Mesothelial cell of epicardium (in vitro differentiated cells): ENCODE measurements around the gene S100P. TPM values are rescaled to one million over a fixed set of nuclear protein-coding genes. Genes with fewer than 3 reads are reported as not detected.

Experiments
- DNase-seq, 2 experiments: peaks; one replicate each; pipeline ENCODE4 v3.0.0; 2021; ENCODE audit warnings: low spot score in 2 of 2; ENCODE audit not compliant: unreplicated experiment in 2 of 2
- H3K27ac Mint-ChIP-seq: 2 replicates; pipeline ENCODE4 v1.8.0; 2021; ENCODE audit warnings: mixed read lengths
- H3K27me3 Mint-ChIP-seq: 2 replicates; pipeline ENCODE4 v1.8.0; 2021; ENCODE audit warnings: low read depth, mixed read lengths
- H3K36me3 Mint-ChIP-seq: 2 replicates; pipeline ENCODE4 v1.8.0; 2021; ENCODE audit warnings: mixed read lengths
- H3K4me1 Mint-ChIP-seq: 2 replicates; pipeline ENCODE4 v1.8.0; 2021; ENCODE audit warnings: mixed read lengths
- H3K4me3 Mint-ChIP-seq: 2 replicates; pipeline ENCODE4 v1.8.0; 2021; ENCODE audit warnings: mild to moderate bottlenecking, moderate library complexity, mixed read lengths
- H3K9me3 Mint-ChIP-seq: 2 replicates; pipeline ENCODE4 v1.8.0; 2021; ENCODE audit warnings: mixed read lengths
- total RNA-seq: library from RNA; stranded (reverse); gene quantifications from 3 replicates; pipeline ENCODE4 v1.2.1, GENCODE V29; 2021
- TF ChIP-seq, protein P1 (sequence below): fragments of 200-600 bp; sonication (generic); IDR thresholded peaks from one replicate; pipeline ENCODE4 v1.5.0; 2021; ENCODE audit warnings: antibody characterized with exemption; ENCODE audit not compliant: unreplicated experiment

S100P gene
- total RNA-seq, 1 donor from 2014 or later: 1.1 TPM

DNA sequence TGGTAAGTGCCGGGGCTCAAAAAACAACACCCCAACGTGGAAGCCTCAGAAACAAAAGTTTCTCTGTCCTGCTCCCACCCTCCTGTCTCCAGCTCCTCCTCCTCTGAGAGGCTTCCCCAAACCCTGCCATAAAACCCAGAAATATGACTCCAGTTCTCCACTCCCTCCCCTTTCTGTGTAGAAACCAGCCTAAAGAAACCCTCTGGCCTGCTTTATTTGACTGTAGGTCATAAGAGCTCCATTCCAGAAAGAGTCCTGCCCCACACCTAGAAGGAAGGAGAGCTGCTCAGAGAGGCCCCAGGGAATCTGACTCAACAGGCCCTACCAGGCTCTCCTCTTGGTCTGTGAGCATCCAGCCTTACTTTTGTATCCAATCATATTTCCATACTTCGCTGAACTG is 872 bp upstream of the S100P start:
- H3K36me3 Mint-ChIP-seq: no peaks in the 10 kb centered on the region
- DNase-seq: no peak
- no peaks in the 10 kb centered on the region for H3K9me3 Mint-ChIP-seq
- peaks cover 50% of the 10 kb centered on the region for H3K4me1 Mint-ChIP-seq
- peak overlapping the region; percentile 96 for H3K27ac Mint-ChIP-seq
- no peak overlapping the region for H3K4me3 Mint-ChIP-seq
- TF ChIP-seq, protein P1, sequence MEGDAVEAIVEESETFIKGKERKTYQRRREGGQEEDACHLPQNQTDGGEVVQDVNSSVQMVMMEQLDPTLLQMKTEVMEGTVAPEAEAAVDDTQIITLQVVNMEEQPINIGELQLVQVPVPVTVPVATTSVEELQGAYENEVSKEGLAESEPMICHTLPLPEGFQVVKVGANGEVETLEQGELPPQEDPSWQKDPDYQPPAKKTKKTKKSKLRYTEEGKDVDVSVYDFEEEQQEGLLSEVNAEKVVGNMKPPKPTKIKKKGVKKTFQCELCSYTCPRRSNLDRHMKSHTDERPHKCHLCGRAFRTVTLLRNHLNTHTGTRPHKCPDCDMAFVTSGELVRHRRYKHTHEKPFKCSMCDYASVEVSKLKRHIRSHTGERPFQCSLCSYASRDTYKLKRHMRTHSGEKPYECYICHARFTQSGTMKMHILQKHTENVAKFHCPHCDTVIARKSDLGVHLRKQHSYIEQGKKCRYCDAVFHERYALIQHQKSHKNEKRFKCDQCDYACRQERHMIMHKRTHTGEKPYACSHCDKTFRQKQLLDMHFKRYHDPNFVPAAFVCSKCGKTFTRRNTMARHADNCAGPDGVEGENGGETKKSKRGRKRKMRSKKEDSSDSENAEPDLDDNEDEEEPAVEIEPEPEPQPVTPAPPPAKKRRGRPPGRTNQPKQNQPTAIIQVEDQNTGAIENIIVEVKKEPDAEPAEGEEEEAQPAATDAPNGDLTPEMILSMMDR: no peak
- H3K27me3 Mint-ChIP-seq: no peaks in the 10 kb centered on the region

DNA sequence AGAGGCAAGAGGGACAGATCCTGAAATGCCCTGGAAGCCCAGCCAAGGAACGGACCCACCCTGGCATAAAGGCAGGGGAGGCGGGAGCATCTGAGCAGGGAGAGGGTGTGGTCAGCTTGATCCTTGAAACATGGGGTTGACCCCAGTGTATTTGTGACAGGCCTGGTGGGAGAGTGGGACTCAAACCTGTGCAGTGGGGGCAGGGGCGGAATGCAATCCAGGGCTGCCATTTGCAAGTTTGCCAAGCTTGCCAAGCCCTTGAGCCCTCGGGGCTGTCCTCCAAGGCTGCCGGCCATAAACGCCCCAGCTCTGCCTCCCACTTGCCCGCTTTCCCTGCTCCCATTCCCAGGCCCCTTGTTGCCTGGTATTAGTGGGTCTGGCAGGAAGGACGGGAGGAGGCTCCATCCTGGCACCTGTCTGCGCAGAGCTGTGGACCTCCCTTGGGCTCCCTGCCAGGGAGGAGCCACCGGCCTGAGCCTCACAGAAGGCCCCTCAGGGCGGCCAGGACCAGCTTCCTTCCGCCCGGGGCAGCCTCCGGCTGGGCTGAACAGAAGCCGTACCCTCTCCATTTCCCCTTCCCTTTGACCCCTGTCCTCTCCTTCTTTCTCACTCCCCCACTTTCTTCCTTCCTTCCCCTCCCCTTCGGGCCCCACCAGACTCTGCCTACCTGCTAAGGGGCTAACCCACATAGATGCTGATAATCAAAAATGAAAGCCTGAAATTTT is 661 bp downstream of the S100P start:
- no peak overlapping the region for H3K4me3 Mint-ChIP-seq
- H3K36me3 Mint-ChIP-seq: peaks cover 7% of the 10 kb centered on the region
- H3K27me3 Mint-ChIP-seq: no peaks in the 10 kb centered on the region
- H3K4me1 Mint-ChIP-seq: peaks cover 35% of the 10 kb centered on the region
- TF ChIP-seq, protein P1: no peak
- H3K27ac Mint-ChIP-seq: peak overlapping the region; percentile 79
- H3K9me3 Mint-ChIP-seq: no peaks in the 10 kb centered on the region
- DNase-seq: no peak

DNA sequence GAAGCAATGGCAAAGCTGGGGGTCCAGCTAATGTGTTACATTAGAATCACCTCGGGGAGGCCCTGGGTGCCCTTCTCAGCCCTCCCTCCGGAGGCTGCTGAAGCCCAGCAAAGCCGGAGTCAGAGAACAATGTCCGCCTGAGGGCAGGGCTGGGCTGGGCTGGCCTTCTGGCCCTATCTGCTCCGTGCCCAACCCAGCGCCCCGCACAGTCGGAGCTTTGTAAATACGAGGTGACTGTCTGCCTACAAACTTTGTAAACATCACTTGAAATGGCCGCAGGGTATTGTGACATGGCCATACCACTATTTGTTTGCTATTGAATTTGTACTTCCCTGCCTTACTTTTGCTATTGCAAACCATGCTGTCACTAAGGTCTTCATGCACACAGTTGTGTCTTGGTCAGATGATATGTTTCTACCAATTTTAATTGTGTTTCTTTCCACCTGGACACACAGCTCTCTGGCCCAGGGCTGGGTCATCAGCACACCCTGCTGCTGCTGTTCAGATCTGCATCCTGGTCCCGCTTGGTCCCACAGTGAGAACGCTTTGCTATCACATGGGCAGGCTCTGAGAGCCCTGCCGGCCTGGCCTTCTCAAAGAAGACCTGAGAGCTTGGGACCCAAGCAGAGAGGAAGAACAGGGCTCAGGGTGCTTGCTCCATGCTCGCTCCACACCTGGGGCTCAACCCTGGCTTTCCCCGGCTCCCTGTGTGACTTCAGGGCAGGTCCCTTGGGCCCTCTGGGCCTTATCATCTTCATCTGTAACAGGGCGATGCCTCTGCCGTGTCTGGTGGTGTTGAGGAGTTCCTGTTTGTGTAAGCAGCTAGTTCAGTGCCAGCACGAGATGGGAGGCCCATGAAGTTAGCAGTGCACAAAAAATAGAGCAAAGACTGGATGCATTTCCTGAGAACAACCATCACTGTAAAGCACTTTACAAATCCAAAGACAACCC is 2.3 kb downstream of the S100P start:
- Mint-ChIP-seq H3K4me3 (no peak overlapping the region), H3K36me3 (peaks cover 19% of the 10 kb centered on the region), H3K27me3 (no peaks in the 10 kb centered on the region), H3K4me1 (peaks cover 23% of the 10 kb centered on the region), H3K9me3 (no peaks in the 10 kb centered on the region), H3K27ac (peak overlapping the region; percentile 19)
- TF ChIP-seq, protein P1: no peak
- DNase-seq: no peak

DNA sequence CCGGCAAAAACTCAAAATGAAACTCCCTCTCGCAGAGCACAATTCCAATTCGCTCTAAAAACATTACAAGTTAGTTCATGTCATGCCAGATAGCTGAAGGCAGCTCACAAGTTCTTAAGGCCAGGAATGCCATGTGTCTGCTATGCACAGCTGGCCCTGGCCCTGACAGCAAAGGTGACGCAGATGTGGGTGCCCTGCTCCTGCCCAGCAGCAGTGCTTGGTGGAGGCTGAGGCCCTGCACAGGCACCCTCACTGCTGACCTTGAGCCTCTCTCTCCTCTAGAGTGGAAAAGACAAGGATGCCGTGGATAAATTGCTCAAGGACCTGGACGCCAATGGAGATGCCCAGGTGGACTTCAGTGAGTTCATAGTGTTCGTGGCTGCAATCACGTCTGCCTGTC is 2.9 kb downstream of the S100P start:
- TF ChIP-seq, protein P1: no peak
- H3K36me3 Mint-ChIP-seq: peaks cover 23% of the 10 kb centered on the region
- DNase-seq: no peak
- H3K27ac Mint-ChIP-seq: peak overlapping the region; percentile 19
- no peaks in the 10 kb centered on the region for H3K9me3 Mint-ChIP-seq
- no peaks in the 10 kb centered on the region for H3K27me3 Mint-ChIP-seq
- peaks cover 23% of the 10 kb centered on the region for H3K4me1 Mint-ChIP-seq
- no peak overlapping the region for H3K4me3 Mint-ChIP-seq

DNA sequence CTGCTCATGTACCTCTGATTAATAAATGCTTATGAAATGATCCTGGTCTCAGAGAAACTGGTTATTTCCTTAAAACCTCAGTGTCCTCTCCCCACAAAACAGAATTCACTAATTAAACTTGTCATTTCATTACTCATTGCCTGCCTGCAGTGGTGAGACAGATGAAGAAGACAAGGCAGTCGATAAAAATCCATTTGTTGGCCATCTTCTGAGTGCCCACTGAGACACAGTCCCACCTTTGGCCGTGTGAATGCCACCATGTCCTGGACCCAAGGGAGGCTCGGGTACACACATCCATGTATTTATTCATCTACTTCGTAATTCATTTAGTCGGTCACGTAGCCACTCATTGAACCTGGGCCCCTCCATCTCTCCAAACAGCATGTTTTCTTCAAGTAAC is 3.5 kb downstream of the S100P start:
- Mint-ChIP-seq H3K36me3 (peaks cover 27% of the 10 kb centered on the region), H3K4me1 (peaks cover 23% of the 10 kb centered on the region), H3K4me3 (no peak overlapping the region), H3K9me3 (no peaks in the 10 kb centered on the region), H3K27ac (no peak overlapping the region), H3K27me3 (no peaks in the 10 kb centered on the region)
- DNase-seq: no peak
- TF ChIP-seq, protein P1: no peak
